Endodermal cell (in vitro differentiated cells): ENCODE data around the gene SUSD6. TPM values are rescaled to one million over a fixed set of nuclear protein-coding genes. Genes with fewer than 3 reads are reported as not detected.

ENCODE experiments used
- DNase-seq: peaks from one replicate; pipeline ENCODE4 v3.0.0-alpha.2; 2017
- H3K27ac ChIP-seq: 2 replicates; pipeline ENCODE4 v1.5.1; 2013; ENCODE audit warnings: mild to moderate bottlenecking, low read depth, low read length, moderate library complexity
- H3K27me3 ChIP-seq: 2 replicates; pipeline ENCODE4 v1.6.1; 2013; ENCODE audit warnings: mild to moderate bottlenecking, low read length, moderate library complexity; ENCODE audit not compliant: insufficient read depth, control insufficient read depth, poor library complexity, severe bottlenecking
- H3K36me3 ChIP-seq: 2 replicates; pipeline ENCODE4 v1.7.0; 2013; ENCODE audit warnings: mild to moderate bottlenecking, low read length, moderate library complexity; ENCODE audit not compliant: control insufficient read depth, insufficient read depth
- H3K4me1 ChIP-seq: one replicate; pipeline ENCODE4 v1.7.0; 2013; ENCODE audit warnings: low read length; ENCODE audit not compliant: control insufficient read depth, insufficient read depth
- H3K4me3 ChIP-seq: 2 replicates; pipeline ENCODE4 v1.5.1; 2013; ENCODE audit warnings: mild to moderate bottlenecking, low read length, moderate library complexity
- H3K9ac ChIP-seq: 2 replicates; pipeline ENCODE4 v1.6.1; 2013; ENCODE audit warnings: mild to moderate bottlenecking, low read length, moderate library complexity; ENCODE audit not compliant: poor library complexity, severe bottlenecking; ENCODE audit errors: extremely low read depth
- H3K9me3 ChIP-seq: 2 replicates; pipeline ENCODE4 v1.6.1; 2013; ENCODE audit warnings: mild to moderate bottlenecking, low read length, moderate library complexity; ENCODE audit not compliant: control insufficient read depth
- H3K27ac Mint-ChIP-seq: 2 replicates; pipeline ENCODE4 v1.8.0; 2020; ENCODE audit warnings: mixed read lengths
- H3K27me3 Mint-ChIP-seq: 2 replicates; pipeline ENCODE4 v1.8.0; 2021; ENCODE audit warnings: mild to moderate bottlenecking, mixed read lengths; ENCODE audit not compliant: insufficient read depth
- H3K36me3 Mint-ChIP-seq: 2 replicates; pipeline ENCODE4 v1.8.0; 2020; ENCODE audit warnings: low read depth, mixed read lengths
- H3K4me1 Mint-ChIP-seq: 2 replicates; pipeline ENCODE4 v1.8.0; 2020; ENCODE audit warnings: mixed read lengths
- H3K4me3 Mint-ChIP-seq: 2 replicates; pipeline ENCODE4 v1.8.0; 2020; ENCODE audit warnings: mild to moderate bottlenecking, moderate library complexity, mixed read lengths
- H3K9me3 Mint-ChIP-seq: 2 replicates; pipeline ENCODE4 v1.8.0; 2020; ENCODE audit warnings: mild to moderate bottlenecking, mixed read lengths
- WGBS, 2 experiments: methylation state at CpG; one replicate each; pipeline versions ENCODE4 v1.1.5 to v1.1.7; 2013; ENCODE audit warnings: missing lambda C conversion rate in 2 of 2, mixed read lengths in 1 of 2; ENCODE audit not compliant: insufficient coverage in 1 of 2, insufficient read length in 1 of 2; 5-methylcytosine and 5-hydroxymethylcytosine counted together
- total RNA-seq, 2 donors: library from RNA; stranded (reverse); fragmentation: NEBNext Ultra II Directional in 1 of 2; extraction: Animal tissue kit (Norgen Biotek cat#: 25700) in 1 of 2; gene quantifications; 2 replicates in 1 of 2; 3 replicates in 1 of 2; pipeline ENCODE4 v1.2.1, GENCODE V29; 2021
- TF ChIP-seq, protein P1 (sequence below): fragments of 200-600 bp; sonication (generic); conservative IDR thresholded peaks from 2 replicates; pipeline ENCODE4 v1.5.0; 2021; ENCODE audit warnings: antibody characterized with exemption, mild to moderate bottlenecking

The SUSD6 gene
- total RNA-seq, 2 donors from 2014 or later, result 5.7 to 5.9 TPM

GRCh38 chr14:69579476-69579875 is 31.9 kb upstream of the SUSD6 start:
- Histone ChIP-seq H3K27me3 (no peaks in the 10 kb centered on the region), H3K27ac (no peak overlapping the region), H3K9me3 (peaks cover 16% of the 10 kb centered on the region), H3K4me1 (peaks cover 3% of the 10 kb centered on the region), H3K4me3 (no peak overlapping the region), H3K36me3 (no peaks in the 10 kb centered on the region), H3K9ac (no peak overlapping the region)
- WGBS, 2 experiments, result 80 to 88% methylated on average over 1 to 2 of the region's 2 CpGs
- no peak for DNase-seq
- peaks cover 16% of the 10 kb centered on the region for H3K27me3 Mint-ChIP-seq
- TF ChIP-seq, protein P1, sequence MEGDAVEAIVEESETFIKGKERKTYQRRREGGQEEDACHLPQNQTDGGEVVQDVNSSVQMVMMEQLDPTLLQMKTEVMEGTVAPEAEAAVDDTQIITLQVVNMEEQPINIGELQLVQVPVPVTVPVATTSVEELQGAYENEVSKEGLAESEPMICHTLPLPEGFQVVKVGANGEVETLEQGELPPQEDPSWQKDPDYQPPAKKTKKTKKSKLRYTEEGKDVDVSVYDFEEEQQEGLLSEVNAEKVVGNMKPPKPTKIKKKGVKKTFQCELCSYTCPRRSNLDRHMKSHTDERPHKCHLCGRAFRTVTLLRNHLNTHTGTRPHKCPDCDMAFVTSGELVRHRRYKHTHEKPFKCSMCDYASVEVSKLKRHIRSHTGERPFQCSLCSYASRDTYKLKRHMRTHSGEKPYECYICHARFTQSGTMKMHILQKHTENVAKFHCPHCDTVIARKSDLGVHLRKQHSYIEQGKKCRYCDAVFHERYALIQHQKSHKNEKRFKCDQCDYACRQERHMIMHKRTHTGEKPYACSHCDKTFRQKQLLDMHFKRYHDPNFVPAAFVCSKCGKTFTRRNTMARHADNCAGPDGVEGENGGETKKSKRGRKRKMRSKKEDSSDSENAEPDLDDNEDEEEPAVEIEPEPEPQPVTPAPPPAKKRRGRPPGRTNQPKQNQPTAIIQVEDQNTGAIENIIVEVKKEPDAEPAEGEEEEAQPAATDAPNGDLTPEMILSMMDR, result no peak
- no peak overlapping the region for H3K27ac Mint-ChIP-seq
- no peaks in the 10 kb centered on the region for H3K36me3 Mint-ChIP-seq
- H3K9me3 Mint-ChIP-seq, result peaks cover 9% of the 10 kb centered on the region
- peaks cover 11% of the 10 kb centered on the region for H3K4me1 Mint-ChIP-seq
- no peak overlapping the region for H3K4me3 Mint-ChIP-seq

DNA sequence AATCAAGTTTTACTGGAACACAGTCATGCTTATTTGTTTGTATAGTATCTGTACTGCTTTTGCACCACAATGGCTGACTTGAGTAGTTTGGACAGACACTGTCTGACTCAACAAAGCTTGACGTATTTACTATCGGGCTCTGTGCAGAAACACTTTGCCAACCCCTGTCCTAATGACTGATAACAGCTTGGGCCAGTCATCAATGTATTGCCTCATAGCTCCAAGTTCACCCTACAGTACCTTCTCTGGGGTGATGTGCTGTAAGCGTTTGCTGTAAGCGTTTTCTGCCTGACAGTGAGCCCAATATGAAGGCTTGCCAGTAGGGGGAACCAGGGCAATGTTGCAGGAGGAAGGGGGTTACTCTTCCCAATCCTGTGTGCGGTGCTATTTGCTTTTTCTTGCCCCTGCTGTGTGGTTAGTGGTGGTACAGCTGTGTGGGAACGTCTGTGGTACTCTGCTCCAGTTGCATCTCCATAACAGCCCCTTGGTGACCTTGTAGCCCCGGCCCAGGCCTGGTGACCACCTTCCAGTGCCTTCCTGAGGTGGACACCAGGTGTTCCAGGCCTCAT is 31.3 kb upstream of the SUSD6 start:
- peaks cover 11% of the 10 kb centered on the region for H3K4me1 Mint-ChIP-seq
- WGBS, 2 experiments, result 44% methylated on average over 7 of the region's 7 CpGs

GRCh38 chr14:69581316-69581935 is 30.0 kb upstream of the SUSD6 start:
- Histone ChIP-seq H3K36me3 (no peaks in the 10 kb centered on the region), H3K9me3 (peaks cover 12% of the 10 kb centered on the region), H3K27me3 (no peaks in the 10 kb centered on the region), H3K27ac (no peak overlapping the region), H3K4me3 (no peak overlapping the region), H3K4me1 (peaks cover 3% of the 10 kb centered on the region), H3K9ac (no peak overlapping the region)
- Mint-ChIP-seq H3K4me1 (peaks cover 11% of the 10 kb centered on the region), H3K4me3 (no peak overlapping the region), H3K9me3 (peaks cover 5% of the 10 kb centered on the region), H3K27me3 (peaks cover 5% of the 10 kb centered on the region), H3K27ac (no peak overlapping the region), H3K36me3 (no peaks in the 10 kb centered on the region)
- DNase-seq, result no peak
- WGBS, 2 experiments, result 94 to 96% methylated on average over 4 to 7 of the region's 7 CpGs
- TF ChIP-seq, protein P1, result no peak

More for the DNA sequence above, 31.3 kb upstream of the SUSD6 start:
- Mint-ChIP-seq H3K4me3 (no peak overlapping the region), H3K27me3 (peaks cover 14% of the 10 kb centered on the region), H3K9me3 (peaks cover 9% of the 10 kb centered on the region), H3K36me3 (no peaks in the 10 kb centered on the region), H3K27ac (no peak overlapping the region)
- Histone ChIP-seq H3K27ac (no peak overlapping the region), H3K36me3 (no peaks in the 10 kb centered on the region), H3K9me3 (peaks cover 16% of the 10 kb centered on the region), H3K27me3 (no peaks in the 10 kb centered on the region), H3K4me1 (peaks cover 3% of the 10 kb centered on the region), H3K9ac (no peak overlapping the region), H3K4me3 (no peak overlapping the region)
- DNase-seq, result peak; percentile 91
- TF ChIP-seq, protein P1, result peak; percentile 85
